Measurements from ENCODE around the gene LMBRD2. TPM values are rescaled to one million over a fixed set of nuclear protein-coding genes. Genes with fewer than 3 reads are reported as not detected.

The LMBRD2 gene
- polyA plus RNA-seq, 1 of the 3 experiments (the other 2 are of a cell fraction), result 1.6 TPM

DNA sequence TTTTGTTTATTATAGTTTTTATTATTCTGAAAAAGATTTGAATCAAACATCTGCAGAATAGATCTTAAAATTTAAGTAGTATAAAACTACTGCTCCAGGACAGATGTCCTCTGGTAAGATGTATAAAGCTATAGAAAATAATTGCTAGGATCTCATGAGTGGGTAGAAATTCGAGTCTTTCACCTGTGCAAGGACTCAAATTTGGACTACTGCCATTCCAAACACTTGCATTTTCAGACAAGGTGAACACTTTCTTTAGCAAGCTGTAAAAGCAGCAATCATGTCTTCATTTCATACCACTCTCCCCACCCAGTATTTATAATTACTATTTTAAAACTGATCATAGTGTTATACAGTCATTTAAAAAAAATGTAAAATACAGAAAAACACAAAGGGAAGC lies 20.9 kb upstream of the LMBRD2 start:
- Histone ChIP-seq H3K79me2 (ENCODE audit: insufficient read depth) (no peaks in the 10 kb centered on the region), H3K4me3 (ENCODE audit: low read depth in 2 of 2, low read length in 1 of 2) (no peak overlapping the region), H3K27ac (ENCODE audit: low read depth in 2 of 2, low read length in 1 of 2) (no peak overlapping the region), H3K4me2 (no peak overlapping the region), H3K36me3 (replicated peaks in 1 of 2; ENCODE audit: control insufficient read depth in 1 of 2, insufficient read depth in 2 of 2, low read length in 1 of 2) (peaks cover 49 to 92% of the 10 kb centered on the region in 2 experiments), H3K9me2 (no peaks in the 10 kb centered on the region), H3K4me1 (ENCODE audit: control insufficient read depth in 1 of 2, insufficient read depth in 2 of 2, low read depth in 1 of 2, low read length in 1 of 2) (no peaks in the 10 kb centered on the region; a peak in 1 of 4 replicates), H3K9me3 (no peaks in the 10 kb centered on the region), H2AFZ (ENCODE audit: low read depth) (no peak overlapping the region), H3K27me3 (ENCODE audit: insufficient read depth) (no peaks in the 10 kb centered on the region), H3K9ac (no peak overlapping the region), H3F3A (replicated peaks; ENCODE audit: insufficient read depth) (no peaks in the 10 kb centered on the region), H4K20me1 (ENCODE audit: insufficient read depth) (no peaks in the 10 kb centered on the region)
- ChIA-PET CTCF (interaction anchor here (1.1 to 1.7 kb wide), 3 partner anchors 77 to 209 kb away, joined by 3 to 8 read pairs (median 3); no protein-coding TSS in a partner anchor), POLR2A (no interaction called here)
- DNase-seq, result no peak
- no peak for TF ChIP-seq EZH2phosphoT487 (IDR thresholded peaks at IDR 0.05; ENCODE audit: borderline replicate concordance, low read depth)
- no peak for TF ChIP-seq RXRA (IDR thresholded peaks at IDR 0.05; ENCODE audit: borderline replicate concordance, low read depth)
- no peak for TF ChIP-seq RAD21 (IDR thresholded peaks at IDR 0.05; ENCODE audit: low read length)
- TF ChIP-seq, protein P1, sequence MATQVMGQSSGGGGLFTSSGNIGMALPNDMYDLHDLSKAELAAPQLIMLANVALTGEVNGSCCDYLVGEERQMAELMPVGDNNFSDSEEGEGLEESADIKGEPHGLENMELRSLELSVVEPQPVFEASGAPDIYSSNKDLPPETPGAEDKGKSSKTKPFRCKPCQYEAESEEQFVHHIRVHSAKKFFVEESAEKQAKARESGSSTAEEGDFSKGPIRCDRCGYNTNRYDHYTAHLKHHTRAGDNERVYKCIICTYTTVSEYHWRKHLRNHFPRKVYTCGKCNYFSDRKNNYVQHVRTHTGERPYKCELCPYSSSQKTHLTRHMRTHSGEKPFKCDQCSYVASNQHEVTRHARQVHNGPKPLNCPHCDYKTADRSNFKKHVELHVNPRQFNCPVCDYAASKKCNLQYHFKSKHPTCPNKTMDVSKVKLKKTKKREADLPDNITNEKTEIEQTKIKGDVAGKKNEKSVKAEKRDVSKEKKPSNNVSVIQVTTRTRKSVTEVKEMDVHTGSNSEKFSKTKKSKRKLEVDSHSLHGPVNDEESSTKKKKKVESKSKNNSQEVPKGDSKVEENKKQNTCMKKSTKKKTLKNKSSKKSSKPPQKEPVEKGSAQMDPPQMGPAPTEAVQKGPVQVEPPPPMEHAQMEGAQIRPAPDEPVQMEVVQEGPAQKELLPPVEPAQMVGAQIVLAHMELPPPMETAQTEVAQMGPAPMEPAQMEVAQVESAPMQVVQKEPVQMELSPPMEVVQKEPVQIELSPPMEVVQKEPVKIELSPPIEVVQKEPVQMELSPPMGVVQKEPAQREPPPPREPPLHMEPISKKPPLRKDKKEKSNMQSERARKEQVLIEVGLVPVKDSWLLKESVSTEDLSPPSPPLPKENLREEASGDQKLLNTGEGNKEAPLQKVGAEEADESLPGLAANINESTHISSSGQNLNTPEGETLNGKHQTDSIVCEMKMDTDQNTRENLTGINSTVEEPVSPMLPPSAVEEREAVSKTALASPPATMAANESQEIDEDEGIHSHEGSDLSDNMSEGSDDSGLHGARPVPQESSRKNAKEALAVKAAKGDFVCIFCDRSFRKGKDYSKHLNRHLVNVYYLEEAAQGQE (IDR thresholded peaks at IDR 0.05; ENCODE audit: low read depth, low read length), result no peak
- TF ChIP-seq, protein P2, sequence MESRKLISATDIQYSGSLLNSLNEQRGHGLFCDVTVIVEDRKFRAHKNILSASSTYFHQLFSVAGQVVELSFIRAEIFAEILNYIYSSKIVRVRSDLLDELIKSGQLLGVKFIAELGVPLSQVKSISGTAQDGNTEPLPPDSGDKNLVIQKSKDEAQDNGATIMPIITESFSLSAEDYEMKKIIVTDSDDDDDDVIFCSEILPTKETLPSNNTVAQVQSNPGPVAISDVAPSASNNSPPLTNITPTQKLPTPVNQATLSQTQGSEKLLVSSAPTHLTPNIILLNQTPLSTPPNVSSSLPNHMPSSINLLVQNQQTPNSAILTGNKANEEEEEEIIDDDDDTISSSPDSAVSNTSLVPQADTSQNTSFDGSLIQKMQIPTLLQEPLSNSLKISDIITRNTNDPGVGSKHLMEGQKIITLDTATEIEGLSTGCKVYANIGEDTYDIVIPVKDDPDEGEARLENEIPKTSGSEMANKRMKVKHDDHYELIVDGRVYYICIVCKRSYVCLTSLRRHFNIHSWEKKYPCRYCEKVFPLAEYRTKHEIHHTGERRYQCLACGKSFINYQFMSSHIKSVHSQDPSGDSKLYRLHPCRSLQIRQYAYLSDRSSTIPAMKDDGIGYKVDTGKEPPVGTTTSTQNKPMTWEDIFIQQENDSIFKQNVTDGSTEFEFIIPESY (IDR thresholded peaks at IDR 0.05; ENCODE audit: borderline replicate concordance, low read depth), result no peak
- no peak for TF ChIP-seq TAF1 (IDR thresholded peaks at IDR 0.05; ENCODE audit: borderline replicate concordance, low read depth, low read length)
- TF ChIP-seq MEF2A (IDR thresholded peaks at IDR 0.05; ENCODE audit: borderline replicate concordance, low read depth), result no peak
- TF ChIP-seq, protein P3, sequence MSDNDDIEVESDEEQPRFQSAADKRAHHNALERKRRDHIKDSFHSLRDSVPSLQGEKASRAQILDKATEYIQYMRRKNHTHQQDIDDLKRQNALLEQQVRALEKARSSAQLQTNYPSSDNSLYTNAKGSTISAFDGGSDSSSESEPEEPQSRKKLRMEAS (IDR thresholded peaks at IDR 0.05; ENCODE audit: low read depth), result no peak
- no peak for TF ChIP-seq POLR2AphosphoS5 (IDR thresholded peaks at IDR 0.05; ENCODE audit: low read depth, low read length)
- TF ChIP-seq, protein P4, sequence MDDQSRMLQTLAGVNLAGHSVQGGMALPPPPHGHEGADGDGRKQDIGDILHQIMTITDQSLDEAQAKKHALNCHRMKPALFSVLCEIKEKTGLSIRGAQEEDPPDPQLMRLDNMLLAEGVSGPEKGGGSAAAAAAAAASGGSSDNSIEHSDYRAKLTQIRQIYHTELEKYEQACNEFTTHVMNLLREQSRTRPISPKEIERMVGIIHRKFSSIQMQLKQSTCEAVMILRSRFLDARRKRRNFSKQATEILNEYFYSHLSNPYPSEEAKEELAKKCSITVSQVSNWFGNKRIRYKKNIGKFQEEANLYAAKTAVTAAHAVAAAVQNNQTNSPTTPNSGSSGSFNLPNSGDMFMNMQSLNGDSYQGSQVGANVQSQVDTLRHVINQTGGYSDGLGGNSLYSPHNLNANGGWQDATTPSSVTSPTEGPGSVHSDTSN (IDR thresholded peaks at IDR 0.05), result no peak
- WGBS (ENCODE audit: low lambda C conversion rate), result 90% methylated on average over 1 of the region's 1 CpG

All from SK-N-SH (cell line).